NK-92 (cell line): ENCODE results near the gene FBXO2.
"Not testable (repeated sequence)": the region's sequence is repeated elsewhere in the genome, so short reads cannot be mapped to it uniquely, and the experiment has no call there.

Experiments
- DNase-seq: peaks from one replicate; lab custom pipeline; 2025; ENCODE audit not compliant: unreplicated experiment; lab: John Stamatoyannopoulos, UW

FBXO2 gene

DNA sequence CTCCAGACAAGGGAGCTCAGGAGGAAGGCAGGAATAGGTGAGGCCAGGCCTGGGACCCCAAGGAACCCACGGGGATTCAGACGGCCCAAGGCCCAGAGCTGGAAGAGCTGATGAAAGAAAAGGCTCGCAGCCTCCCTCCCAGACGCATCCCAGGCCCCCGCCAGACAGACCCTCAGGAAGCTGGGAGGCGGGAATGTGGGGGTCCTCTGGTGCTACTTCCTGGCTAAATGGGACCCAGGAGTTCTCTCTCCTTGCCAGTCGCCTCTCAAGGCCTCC is 430 bp downstream of the FBXO2 start:
- no peak for DNase-seq

DNA sequence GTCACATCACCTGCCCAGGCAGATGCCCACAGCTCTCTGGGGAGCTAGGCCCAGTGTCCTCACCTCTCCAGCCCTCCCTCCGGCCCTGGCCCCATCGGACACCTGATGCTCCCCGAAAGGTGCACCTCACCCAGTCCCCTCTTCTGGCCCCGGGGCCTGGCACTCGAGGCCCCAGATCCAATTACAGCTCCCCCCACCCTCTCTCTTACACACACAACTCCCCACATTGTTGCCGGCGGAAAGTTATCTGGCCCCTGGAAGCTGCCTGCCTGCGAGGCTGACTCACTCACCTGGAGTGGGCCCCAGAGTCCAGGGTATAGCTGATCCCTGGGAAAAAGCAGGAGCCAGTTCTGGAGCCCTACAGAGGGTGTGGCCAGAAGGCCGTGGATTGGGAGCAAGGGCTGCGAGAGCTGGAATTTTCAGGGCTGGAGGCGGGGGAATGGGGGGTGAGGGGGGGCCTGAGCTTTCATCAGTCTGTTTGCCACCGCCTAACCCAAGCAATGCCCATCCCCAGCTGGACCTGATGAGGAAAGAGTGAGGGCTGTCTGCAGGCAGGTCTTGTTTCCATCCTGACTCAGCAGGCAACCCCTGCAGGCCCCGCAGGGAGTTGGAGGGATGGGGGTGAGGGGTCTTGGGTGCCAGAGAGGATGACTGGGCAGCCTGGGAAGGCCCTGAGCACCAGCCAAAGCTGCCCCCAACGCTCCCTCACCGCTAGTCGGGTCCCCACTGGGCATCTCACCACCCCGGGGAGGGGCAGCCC is 948 bp downstream of the FBXO2 start:
- DNase-seq = no peak

DNA sequence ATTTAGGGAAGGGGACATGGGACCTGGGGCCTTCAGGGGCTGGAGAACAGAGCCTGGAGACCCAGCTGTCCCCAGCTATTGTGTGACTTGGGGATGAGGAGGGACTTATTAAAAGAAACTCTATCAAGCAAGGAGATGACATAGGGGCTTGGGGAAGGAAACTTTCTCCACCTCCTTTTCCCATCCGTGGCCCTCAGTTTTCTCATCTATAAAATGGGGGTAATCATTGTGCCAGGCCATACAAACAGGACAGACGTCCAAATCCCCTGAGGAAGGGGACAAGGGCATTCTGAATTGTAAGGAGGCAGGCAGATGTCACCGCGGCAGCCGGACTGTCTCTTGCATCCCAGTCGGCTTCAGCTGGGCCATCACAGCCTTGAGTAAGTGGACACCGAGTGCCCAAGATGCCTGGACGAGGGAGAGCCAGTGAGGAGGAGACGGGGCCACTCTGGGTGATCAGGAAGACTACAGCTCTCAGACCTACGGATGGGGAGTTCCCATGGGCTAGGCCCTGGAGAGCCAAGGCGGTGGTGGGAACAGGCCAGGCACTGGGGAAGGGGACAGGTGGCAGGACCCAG is 1.9 kb downstream of the FBXO2 start:
- no peak for DNase-seq

DNA sequence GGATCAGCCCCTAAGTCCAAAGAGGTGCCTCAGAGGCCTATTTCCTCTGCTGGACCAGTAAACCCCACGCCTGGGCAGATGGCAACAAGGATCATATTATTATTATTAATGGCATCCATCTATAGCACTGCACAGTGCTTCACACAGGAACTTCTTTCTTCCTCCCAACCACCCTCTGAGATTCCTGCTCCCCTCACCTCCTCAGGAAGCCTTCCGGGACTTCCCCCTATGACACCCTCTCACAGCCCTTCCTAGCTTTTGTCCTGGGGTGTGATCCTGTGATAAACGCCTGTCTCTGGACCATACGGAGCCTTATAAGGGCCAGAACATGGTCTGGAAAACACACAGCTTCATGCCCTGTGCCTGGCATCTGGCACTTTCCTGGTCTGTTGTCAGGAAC is 3.2 kb downstream of the FBXO2 start:
- no peak for DNase-seq

DNA sequence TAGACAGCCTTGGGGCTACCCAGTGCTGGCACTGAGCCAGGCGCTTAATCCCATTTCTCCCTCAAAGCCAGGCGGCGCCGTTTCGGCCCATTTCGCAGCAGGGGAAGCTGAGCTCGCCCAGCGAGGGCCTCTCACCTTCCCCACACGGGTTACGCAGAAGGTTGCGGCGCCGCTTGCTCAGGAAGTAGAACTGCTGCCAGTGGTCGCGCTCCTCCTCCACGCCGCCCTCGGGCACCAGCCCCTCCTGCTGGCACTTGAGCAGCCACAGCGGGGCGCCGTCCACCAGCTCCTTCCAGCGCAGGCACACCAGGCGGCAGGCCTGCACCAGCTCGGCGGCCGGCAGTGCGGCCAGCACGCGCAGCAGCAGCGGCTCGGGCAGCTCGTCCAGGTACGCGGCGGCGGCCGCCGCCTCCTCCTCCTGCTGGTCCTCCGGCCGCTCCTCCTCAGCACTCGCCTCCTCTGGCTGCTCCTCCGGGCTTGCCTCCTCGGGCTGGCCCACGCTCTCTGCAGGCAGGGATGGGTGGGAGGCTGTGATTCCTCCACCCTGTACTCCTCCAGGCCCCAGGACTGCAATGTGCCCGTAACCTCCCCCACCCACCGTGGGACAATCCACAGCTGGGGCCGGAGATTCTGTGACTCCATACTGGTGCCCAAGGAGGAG is 3.8 kb downstream of the FBXO2 start:
- no peak for DNase-seq

DNA sequence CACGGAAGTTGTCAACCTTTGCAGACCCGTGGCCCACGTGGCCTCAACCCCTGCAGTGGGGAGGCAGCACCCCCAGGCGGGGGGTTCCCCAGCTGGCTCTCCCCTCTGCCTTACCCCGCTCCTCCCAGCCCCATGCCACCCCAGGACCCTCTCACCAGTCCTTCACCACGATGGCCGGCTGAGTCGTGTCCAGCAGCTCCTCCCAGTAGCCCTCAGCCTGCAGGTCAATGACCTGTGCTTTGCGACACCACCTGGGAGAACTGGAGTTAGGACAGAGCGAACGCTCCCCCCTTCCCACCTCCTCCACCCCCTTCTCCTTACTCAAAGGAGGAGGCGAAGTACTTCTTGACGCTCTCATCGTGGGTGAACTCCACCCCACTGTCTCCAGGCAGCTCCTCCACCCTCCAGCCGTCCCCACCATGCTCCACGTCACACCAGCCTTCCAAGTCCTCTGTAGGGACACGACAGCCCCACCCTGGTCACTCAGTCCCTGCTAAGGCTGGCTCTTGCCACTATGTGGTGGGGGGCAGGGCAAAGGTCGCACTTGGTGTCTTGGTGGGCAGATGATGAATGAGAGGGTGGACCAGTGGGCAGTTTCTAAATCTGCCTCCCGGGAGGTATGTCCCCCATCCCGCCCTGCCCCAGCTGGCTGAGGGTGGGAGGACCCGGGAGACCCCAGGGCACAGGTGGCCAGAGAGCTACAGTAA is 4.5 kb downstream of the FBXO2 start:
- no peak for DNase-seq

DNA sequence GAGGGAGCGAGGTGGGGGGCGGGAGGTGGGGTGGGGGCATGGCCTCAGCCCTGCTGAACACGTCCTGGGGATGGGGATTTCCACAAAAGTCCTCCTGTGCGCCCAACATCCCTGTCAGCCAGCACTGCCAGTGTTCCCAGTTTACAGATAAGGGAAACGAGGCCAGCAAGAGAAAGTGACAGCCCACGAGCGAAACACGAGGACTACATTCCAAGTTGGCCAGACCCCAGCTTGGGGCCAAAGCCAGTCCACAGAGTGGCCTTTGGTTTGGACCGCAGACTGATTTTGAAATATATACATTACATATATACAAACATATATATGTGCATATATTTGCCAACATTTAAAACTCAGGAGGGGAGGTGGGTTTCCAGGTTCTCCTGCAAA is 5.0 kb downstream of the FBXO2 start:
- no peak for DNase-seq

DNA sequence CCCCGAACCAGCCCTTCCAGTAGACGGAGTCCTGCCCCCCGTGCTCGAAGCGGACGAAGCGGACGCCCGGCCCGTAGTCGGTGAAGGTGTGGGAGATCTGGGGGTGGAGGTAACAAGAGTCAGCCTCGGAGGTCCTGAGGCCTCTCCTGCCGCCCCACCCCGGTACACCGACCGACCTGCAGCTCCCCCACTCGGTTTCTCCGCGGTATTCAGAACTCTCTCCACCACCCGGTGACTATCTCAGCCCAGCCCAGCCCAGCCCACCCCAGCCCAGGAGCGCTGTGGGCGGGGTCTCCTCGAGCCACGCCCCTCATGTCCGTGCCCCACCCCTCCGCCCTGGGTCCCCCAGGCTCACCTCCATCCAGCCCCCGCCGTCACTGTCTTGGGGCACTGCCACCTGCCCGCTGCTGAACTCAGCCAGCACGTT is 5.5 kb downstream of the FBXO2 start:
- DNase-seq = no peak

DNA sequence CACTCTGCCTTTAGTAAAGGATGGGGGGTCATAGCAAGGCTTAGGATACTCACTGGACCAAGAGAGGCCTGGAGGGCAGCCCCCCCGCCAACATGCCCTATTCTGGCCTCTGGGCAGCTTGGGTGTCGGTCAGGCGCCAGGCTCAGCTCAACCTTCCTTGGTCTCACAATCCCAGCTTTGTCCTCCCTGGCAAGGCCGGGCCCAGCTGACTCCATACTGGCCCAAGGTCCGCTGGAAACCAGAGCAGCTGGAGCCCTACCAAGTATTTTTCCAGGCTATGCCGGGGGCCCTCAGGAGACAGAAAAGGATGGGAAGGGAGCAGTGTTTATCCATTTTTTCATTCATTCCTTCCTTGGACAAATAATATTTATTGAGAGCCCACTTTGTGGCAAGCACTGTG is 6.2 kb downstream of the FBXO2 start:
- no peak for DNase-seq

DNA sequence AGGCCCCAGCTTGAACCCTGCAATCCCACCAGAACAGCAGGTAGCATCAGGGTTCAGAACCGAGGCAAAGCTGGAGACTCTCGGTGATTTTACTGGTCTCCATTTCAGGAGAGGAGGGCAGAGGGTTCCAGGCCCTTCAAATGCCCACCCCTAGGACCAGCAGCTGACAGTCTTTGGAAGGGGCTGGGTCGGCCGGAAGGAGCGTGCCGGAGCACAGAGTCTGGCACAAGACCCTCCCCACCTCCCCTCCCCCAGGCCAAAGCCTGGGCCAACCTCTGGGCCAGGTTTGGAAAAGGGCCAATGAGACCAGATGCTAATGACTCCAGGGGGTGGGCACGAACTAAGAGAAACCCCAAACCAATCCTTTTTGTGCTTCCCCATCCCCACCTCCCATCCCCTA is 6.9 kb downstream of the FBXO2 start:
- DNase-seq = no peak

DNA sequence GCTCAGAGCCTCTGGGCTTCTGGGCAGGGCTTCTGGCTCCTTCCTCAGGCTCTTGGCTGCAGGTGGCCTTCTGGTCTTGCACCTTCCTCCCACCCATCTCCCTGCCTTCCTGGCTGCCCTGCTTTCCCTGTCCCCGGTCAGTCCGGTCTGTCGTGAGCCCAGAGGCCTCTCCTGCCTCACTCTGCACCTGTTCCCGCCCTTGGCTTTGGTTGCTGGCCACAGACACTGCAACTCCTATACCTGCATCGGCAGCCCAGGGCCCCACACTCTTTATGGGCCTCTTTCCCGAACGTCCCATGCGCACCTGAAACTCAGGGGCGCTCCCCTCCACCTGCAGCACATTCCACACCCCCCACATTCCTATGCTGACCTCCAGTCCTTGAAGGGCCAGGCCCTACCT is 7.9 kb downstream of the FBXO2 start:
- no peak for DNase-seq

DNA sequence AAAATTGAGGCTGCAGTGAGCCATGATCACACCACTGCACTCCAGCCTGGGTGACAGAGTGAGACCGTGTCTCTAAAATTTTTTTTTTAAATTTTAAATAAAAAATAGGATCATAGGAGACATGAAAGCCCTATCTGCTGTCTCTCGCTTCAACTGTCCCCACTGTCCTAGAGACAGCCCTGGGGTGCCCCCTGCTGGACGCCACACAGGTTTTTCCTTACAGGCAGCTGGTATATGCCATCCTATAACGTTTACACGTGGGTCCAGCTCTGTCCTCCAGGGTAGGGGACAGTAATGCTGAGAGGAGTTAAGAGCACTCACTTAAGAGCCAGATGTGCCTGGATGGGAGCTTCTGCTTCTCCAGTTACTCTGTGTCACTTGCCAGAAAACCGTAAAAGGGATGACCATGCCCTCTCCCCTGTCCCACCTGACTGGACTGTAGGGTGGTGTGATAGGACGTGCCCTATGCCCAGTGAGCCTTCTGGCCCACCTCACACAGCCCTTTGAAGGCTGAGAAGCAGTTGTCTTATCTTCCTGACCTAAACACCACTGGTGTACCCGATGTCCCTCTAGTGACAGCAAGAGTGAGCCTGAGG is 8.5 kb downstream of the FBXO2 start:
- DNase-seq = no peak

DNA sequence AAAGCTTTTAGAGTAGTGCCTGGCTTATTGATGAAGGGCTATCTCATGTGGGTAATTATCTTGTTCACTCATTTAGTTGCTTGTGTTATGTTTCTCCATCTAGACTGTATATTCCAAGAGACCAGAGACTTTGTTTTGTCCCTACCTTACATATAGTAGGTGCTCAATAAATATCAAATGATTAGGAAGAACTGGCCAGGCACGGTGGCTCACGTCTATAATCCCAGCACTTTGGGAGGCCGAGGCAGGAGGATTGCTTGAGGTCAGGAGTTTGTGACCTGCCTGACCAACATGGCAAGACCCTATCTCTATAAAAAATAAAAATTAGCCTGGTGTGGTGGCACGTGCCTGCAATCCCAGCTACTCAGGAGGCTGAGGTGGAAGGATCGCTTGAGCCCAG is 9.0 kb downstream of the FBXO2 start:
- DNase-seq = no peak

DNA sequence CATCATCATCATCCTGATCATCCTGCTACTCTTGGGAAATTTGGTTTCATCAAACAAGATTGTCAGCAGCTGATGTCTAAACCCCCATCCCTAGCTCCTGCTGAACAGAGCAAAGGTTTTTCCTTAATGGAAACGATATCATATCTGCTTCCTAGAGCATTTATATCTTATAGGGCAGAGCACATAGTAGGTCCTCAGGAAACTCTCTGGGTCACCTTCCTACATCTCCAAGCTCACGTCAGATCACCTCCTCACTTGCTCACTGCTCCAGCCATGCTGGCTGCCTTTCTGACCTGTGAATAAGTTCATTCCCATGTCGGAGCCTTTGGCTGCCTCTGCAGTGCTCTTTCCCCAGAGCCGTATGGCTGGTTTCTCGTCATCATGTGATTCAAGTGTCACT is 10.4 kb downstream of the FBXO2 start:
- no peak for DNase-seq

DNA sequence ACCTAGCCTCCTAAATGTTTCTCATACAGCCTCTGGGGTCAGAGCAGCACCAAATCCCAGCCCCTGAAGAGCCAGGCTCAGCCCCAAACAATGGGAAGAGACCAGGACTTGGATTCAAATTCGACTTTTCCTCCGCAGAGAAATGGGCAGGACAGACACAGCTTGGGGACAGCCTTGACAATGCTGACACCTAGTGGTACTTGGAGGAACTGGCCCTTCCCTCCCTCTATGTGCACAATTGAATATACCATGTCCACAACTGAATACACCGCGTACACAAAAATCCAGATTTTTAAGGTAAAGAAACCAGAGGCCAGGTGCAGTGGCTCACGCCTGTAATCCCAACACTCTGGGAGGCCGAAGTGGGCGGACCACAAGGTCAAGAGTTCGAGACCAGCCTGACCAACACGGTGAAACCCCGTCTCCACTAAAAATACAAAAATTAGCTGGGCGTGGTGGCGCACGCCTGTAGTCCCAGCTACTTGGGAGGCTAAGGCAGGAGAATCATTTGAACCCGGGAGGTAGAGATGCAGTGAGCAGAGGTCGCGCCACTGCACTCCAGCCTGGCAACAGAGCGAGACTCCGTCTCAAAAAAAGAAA is 11.7 kb downstream of the FBXO2 start:
- DNase-seq = not testable (repeated sequence)

DNA sequence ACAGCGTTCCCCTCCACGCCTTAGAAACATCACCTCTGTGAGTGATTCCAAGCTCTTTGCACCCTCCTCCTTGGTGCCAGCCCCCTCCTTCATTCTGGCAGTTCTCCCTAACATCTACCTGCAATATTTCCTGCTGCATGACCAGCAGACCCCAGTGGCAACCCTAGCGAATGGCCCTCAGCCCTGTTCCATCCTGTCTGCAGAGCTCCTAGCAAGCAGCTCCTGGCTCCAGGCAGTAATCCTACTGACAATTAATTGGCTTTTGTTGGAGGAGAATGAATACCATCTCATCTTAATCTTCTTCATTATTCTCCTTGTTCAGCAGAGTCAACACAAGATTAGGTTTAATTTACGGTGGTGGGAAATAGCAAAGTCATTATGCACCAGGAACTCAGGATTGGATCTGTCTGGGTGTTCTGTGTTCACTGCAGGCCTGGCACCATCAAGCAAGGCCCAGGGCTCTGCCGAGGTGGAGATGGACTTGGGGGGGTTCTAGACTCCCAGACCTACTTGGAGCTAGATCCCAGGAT is 12.4 kb downstream of the FBXO2 start:
- DNase-seq = no peak

DNA sequence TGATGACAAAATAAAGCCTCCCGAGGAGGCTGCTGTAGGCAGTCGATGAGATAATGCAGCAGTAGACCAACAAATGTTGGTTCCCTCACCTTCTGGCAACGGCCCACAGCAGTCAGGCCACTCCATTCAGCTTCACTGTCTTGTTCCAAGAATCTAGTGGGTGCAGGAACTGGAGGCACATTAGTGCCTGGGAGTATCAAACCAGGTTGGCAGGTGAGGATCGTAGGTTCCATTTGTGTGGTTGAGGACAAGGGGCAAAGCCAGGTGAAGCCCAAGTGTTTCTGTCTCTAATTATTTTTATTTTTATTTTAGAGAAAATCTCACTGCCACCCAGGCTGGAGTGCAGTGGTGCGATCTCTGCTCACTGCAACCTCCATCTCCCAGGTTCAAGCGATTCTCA is 13.3 kb downstream of the FBXO2 start:
- DNase-seq = no peak

DNA sequence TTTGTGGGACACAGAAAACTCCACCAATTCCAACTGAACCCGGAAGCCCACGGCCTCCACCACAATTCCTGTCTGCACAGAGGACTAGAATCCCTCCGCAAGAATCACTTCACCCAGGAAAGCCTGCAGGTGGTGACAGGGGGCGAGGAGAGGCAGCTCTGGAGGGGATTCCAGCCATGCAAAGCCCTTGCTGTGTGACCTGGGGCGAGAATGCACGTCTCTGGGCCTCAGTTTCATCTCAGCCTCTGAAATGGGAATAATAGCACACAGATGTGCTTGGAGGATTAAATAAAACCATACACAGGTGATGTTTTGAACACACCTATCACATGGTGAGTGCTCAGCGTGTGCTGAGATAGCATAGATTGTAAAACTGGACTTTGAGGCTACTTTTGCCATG is 14.1 kb downstream of the FBXO2 start:
- no peak for DNase-seq

DNA sequence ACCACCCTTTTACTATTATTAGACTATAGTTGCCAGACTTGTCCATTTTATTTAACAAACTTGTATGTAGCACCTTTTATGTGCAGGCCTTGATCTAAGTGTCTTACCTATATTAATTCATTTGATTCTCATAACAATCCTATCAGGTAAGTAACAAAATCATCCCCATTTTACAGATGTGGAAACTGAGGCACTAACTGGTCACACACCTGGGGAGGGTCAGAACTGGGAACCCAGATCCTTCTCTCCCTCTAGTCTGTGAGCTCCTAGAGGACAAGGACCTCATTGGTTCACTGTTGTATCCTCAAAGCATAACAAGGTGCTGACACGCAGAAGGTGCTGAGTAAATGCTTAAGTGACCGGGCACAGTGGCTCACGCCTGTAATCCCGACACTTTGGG is 14.9 kb downstream of the FBXO2 start:
- no peak for DNase-seq

DNA sequence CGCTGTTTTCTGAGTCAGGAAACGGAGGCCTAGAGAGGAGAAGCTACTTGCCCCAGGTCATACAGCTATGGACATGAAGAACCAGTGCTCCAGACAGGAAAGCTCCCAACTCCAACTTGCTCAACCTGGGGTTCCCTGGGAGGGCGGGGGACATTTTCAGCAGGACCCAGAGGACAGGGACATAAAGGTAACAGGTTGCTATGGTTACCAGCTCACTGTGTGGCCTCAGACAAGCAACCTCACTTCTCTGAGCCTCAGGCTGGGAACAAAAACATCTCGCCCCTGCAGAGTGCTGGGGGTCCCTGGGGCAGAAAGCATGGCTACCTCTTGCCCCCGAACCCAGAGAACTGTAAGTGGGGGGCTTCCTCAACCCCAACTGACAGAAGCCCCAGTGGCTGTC is 16.1 kb downstream of the FBXO2 start:
- no peak for DNase-seq
